A549 (cell line): ENCODE results near the gene ZNF438. TPM values are rescaled to one million over a fixed set of nuclear protein-coding genes. Genes with fewer than 3 reads are reported as not detected.

ENCODE experiments used
- ATAC-seq, 2 experiments: fragments of 200-7000 bp in 1 of 2; fragments of >200 bp in 1 of 2; cut with Nextera tagmentation in 1 of 2; cut with Tn5 transposase in 1 of 2; 3 replicates each; pipeline versions ENCODE4 v1.8.0 to v1.9.1; 2018 to 2020; ENCODE audit warnings: mild to moderate bottlenecking in 1 of 2, moderate library complexity in 1 of 2
- CTCF ChIA-PET: fragments of 300-600 bp; sonication (Branson Sonifier 250); formaldehyde crosslinking; extraction: SDS; loops from one replicate; lab custom pipeline; 2021; ENCODE audit warnings: antibody characterized with exemption, inconsistent platforms; lab: Yijun Ruan, JAX
- POLR2A ChIA-PET: fragments of 350-600 bp; formaldehyde crosslinking; extraction: SDS; loops from one replicate; lab custom pipeline; 2021; ENCODE audit warnings: antibody characterized with exemption, inconsistent platforms; lab: Yijun Ruan, JAX
- DNase-seq, 2 experiments: peaks; one replicate each; pipeline versions ENCODE4 v3.0.0 to v3.0.0-alpha.2; 2011 to 2016; ENCODE audit warnings: low read depth in 1 of 2, low spot score in 1 of 2
- FAIRE-seq: peaks from 2 replicates; lab custom pipeline; 2011; peaks lifted over from hg19 to GRCh38; lab: Jason Lieb, UNC
- H3K27ac ChIP-seq, 2 experiments: fragments of >200 bp; sonication (Bioruptor Twin); formaldehyde crosslinking; 3 replicates each; pipeline ENCODE4 v1.5.1; 2016 to 2017
- H3K4me1 ChIP-seq: fragments of >200 bp; sonication (Bioruptor Twin); formaldehyde crosslinking; 3 replicates; pipeline ENCODE4 v1.6.1; 2016
- H3K4me2 ChIP-seq: fragments of >200 bp; sonication (Bioruptor Twin); formaldehyde crosslinking; 3 replicates; pipeline ENCODE4 v1.6.1; 2016
- H3K4me3 ChIP-seq: fragments of >200 bp; sonication (Bioruptor Twin); formaldehyde crosslinking; 3 replicates; pipeline ENCODE4 v1.5.1; 2016
- H3K9me3 ChIP-seq: fragments of >200 bp; sonication (Bioruptor Twin); formaldehyde crosslinking; 3 replicates; pipeline ENCODE4 v1.6.1; 2016
- BHLHE40 ChIP-seq: IDR thresholded peaks from 2 replicates; pipeline ENCODE4 v1.6.1; 2012; ENCODE audit warnings: low read depth, low read length, inconsistent platforms
- CBX2 ChIP-seq: fragments of 200-600 bp; sonication (generic); IDR thresholded peaks from 2 replicates; pipeline ENCODE4 v1.6.1; 2016; ENCODE audit warnings: low read depth, mild to moderate bottlenecking, borderline replicate concordance
- CBX8 ChIP-seq: fragments of 200-600 bp; sonication (generic); IDR thresholded peaks from 2 replicates; pipeline ENCODE4 v1.6.1; 2016
- CEBPB ChIP-seq, 2 experiments: fragments of >200 bp in 1 of 2; sonication (Bioruptor Twin) in 1 of 2; formaldehyde crosslinking in 1 of 2; IDR thresholded peaks; 2 replicates each; pipeline ENCODE4 v1.6.1; 2012 to 2016
- CHD4 ChIP-seq: fragments of 200-600 bp; sonication (generic); IDR thresholded peaks from 2 replicates; pipeline ENCODE4 v1.6.1; 2016; ENCODE audit warnings: antibody characterized with exemption, mild to moderate bottlenecking, borderline replicate concordance
- ESRRA ChIP-seq: fragments of 150-350 bp; IDR thresholded peaks from 2 replicates; pipeline ENCODE4 v1.6.1; 2014; ENCODE audit warnings: mild to moderate bottlenecking, low read length, borderline replicate concordance
- FOSB ChIP-seq: fragments of 250-450 bp; sonication (Bioruptor Pico); IDR thresholded peaks from 2 replicates; pipeline ENCODE4 v1.5.0; 2020; ENCODE audit warnings: mild to moderate bottlenecking, moderate library complexity
- FOSL2 ChIP-seq, 2 experiments: fragments of 450-650 bp in 1 of 2; fragments of >200 bp in 1 of 2; sonication (Bioruptor Twin) in 1 of 2; formaldehyde crosslinking; IDR thresholded peaks; 2 replicates each; pipeline versions ENCODE4 v1.5.0 to v1.6.1; 2016 to 2020; ENCODE audit warnings: mild to moderate bottlenecking in 1 of 2, moderate library complexity in 1 of 2
- FOXS1 ChIP-seq: fragments of 250-450 bp; sonication (Bioruptor Pico); IDR thresholded peaks from 2 replicates; pipeline ENCODE4 v1.5.0; 2020; ENCODE audit warnings: mild to moderate bottlenecking, moderate library complexity
- GATA3 ChIP-seq: IDR thresholded peaks from 2 replicates; pipeline ENCODE4 v1.6.1; 2012; ENCODE audit warnings: borderline replicate concordance
- HEYL ChIP-seq: fragments of 250-450 bp; sonication (Bioruptor Pico); IDR thresholded peaks from 2 replicates; pipeline ENCODE4 v1.8.0; 2021; ENCODE audit warnings: mild to moderate bottlenecking, moderate library complexity
- HOXA7 ChIP-seq: fragments of 250-450 bp; sonication (Bioruptor Pico); IDR thresholded peaks from 2 replicates; pipeline ENCODE4 v1.5.0; 2020; ENCODE audit warnings: mild to moderate bottlenecking, moderate library complexity
- HOXB5 ChIP-seq: fragments of 250-450 bp; sonication (Bioruptor Pico); IDR thresholded peaks from 2 replicates; pipeline ENCODE4 v1.5.0; 2020; ENCODE audit warnings: mild to moderate bottlenecking, moderate library complexity
- JUN ChIP-seq, 2 experiments: fragments of >200 bp; sonication (Bioruptor Twin); formaldehyde crosslinking; IDR thresholded peaks; 2 replicates in 1 of 2; 3 replicates in 1 of 2; pipeline ENCODE4 v1.6.1; 2016 to 2017
- JUNB ChIP-seq: fragments of >200 bp; sonication (Bioruptor Twin); formaldehyde crosslinking; IDR thresholded peaks from 2 replicates; pipeline ENCODE4 v1.6.1; 2016
- KDM1A ChIP-seq: fragments of 200-600 bp; sonication (generic); IDR thresholded peaks from 2 replicates; pipeline ENCODE4 v1.6.1; 2016; ENCODE audit warnings: low read depth, mild to moderate bottlenecking
- KDM5A ChIP-seq: fragments of 200-600 bp; sonication (generic); IDR thresholded peaks from 2 replicates; pipeline ENCODE4 v1.6.1; 2016; ENCODE audit warnings: antibody characterized with exemption, mild to moderate bottlenecking
- MAFK ChIP-seq: fragments of 450-650 bp; IDR thresholded peaks from 2 replicates; pipeline ENCODE4 v1.6.1; 2014; ENCODE audit not compliant: partially characterized antibody
- MYC ChIP-seq: IDR thresholded peaks from 2 replicates; pipeline ENCODE4 v1.6.1; 2012; ENCODE audit warnings: mild to moderate bottlenecking, inconsistent platforms, low read length, improper control_type of control experiment, borderline replicate concordance
- NFE2L2 ChIP-seq: fragments of 150-350 bp; conservative IDR thresholded peaks from 2 replicates; pipeline ENCODE4 v1.6.1; 2014; ENCODE audit warnings: low read length
- NPAS2 ChIP-seq: fragments of 250-450 bp; sonication (Bioruptor Pico); IDR thresholded peaks from 2 replicates; pipeline ENCODE4 v1.8.0; 2022; ENCODE audit warnings: mild to moderate bottlenecking, moderate library complexity, borderline replicate concordance
- NR3C1 ChIP-seq: fragments of >200 bp; sonication (Bioruptor Twin); formaldehyde crosslinking; IDR thresholded peaks from 3 replicates; pipeline ENCODE4 v1.6.1; 2017
- PHF8 ChIP-seq: fragments of 200-600 bp; sonication (generic); IDR thresholded peaks from 2 replicates; pipeline ENCODE4 v1.6.1; 2016; ENCODE audit warnings: low read depth, mild to moderate bottlenecking, antibody characterized with exemption, moderate library complexity, borderline replicate concordance
- POLR2A ChIP-seq: IDR thresholded peaks from 2 replicates; pipeline ENCODE4 v1.6.1; 2012; ENCODE audit warnings: mild to moderate bottlenecking, low read length
- POLR2AphosphoS2 ChIP-seq: conservative IDR thresholded peaks from 2 replicates; pipeline ENCODE4 v1.6.1; 2012; ENCODE audit warnings: low read length, improper control_type of control experiment, inconsistent platforms
- RARB ChIP-seq: fragments of 250-450 bp; sonication (Bioruptor Pico); IDR thresholded peaks from 2 replicates; pipeline ENCODE4 v1.8.0; 2021; ENCODE audit warnings: mild to moderate bottlenecking, moderate library complexity
- RFX5 ChIP-seq: fragments of 450-650 bp; IDR thresholded peaks from 2 replicates; pipeline ENCODE4 v1.7.1; 2014; ENCODE audit warnings: antibody characterized with exemption, mild to moderate bottlenecking, moderate library complexity
- SMC3 ChIP-seq: fragments of >200 bp; sonication (Bioruptor Twin); formaldehyde crosslinking; IDR thresholded peaks from 3 replicates; pipeline ENCODE4 v1.6.1; 2018; ENCODE audit warnings: inconsistent platforms
- TP53 ChIP-seq: fragments of 250-450 bp; sonication (Bioruptor Pico); IDR thresholded peaks from 2 replicates; pipeline ENCODE4 v1.5.0; 2021; ENCODE audit warnings: mild to moderate bottlenecking, moderate library complexity
- ZFP36 ChIP-seq: fragments of 450-650 bp; IDR thresholded peaks from 2 replicates; pipeline ENCODE4 v1.6.1; 2014; ENCODE audit warnings: borderline replicate concordance; ENCODE audit not compliant: partially characterized antibody
- ZNF302 ChIP-seq: fragments of 250-450 bp; sonication (Bioruptor Pico); IDR thresholded peaks from 2 replicates; pipeline ENCODE4 v1.9.0; 2021; ENCODE audit warnings: inconsistent platforms, mild to moderate bottlenecking, moderate library complexity
- WGBS: methylation state at CpG from one replicate; pipeline ENCODE4 v1.1.6; 2017; ENCODE audit errors: missing lambda C conversion rate; 5-methylcytosine and 5-hydroxymethylcytosine counted together
- polyA plus RNA-seq, 4 experiments: library from polyadenylated mRNA; depleted of rRNA in 3 of 4; stranded (reverse); fragments of >200 nt; fragmentation: RNase III in 1 of 4; extraction: RNeasy Plus Mini Kit Qiagen cat#74134 plus additional on column Dnase treatment in 1 of 4; gene quantifications; 2 replicates in 3 of 4; 3 replicates in 1 of 4; pipeline ENCODE4 v1.2.3, GENCODE V29; 2011 to 2017
- TF ChIP-seq, protein P1 (sequence below): IDR thresholded peaks from 2 replicates; pipeline ENCODE4 v1.6.1; 2012
- TF ChIP-seq, protein P2 (sequence below): fragments of 250-450 bp; sonication (Bioruptor Pico); IDR thresholded peaks from 2 replicates; pipeline ENCODE4 v1.5.0; 2020; ENCODE audit warnings: low read depth, mild to moderate bottlenecking, moderate library complexity
- TF ChIP-seq, protein P3 (sequence below): fragments of 450-650 bp; IDR thresholded peaks from 2 replicates; pipeline ENCODE4 v1.6.1; 2014; ENCODE audit warnings: antibody characterized with exemption

The ZNF438 gene
- polyA plus RNA-seq, 2 of the 4 experiments (the other 2 are of a cell fraction), result 2.2 to 4.5 TPM

DNA sequence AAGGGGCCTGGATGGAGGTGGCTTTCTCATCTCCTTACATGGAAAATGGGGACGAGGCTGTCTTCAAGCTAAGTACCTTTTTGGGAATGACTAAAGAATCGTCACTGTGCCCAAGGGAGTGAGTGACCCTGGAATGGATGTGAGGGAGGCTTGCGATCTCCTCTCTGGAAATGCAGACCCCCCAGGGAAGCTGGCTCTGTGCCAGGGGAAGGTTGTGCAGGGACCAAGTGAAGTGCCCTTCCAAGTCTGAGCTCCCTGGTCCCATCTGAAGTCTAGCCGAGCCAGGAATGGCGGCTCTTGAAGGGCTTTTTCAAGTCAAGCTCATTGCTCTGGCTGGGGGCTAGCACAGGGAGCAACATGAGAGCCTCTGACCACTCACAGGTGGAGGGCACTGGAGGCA lies 221.2 kb downstream of the ZNF438 start:
- POLR2A ChIA-PET, result no interaction called here
- ATAC-seq (no peak), DNase-seq (no peak), FAIRE-seq (no peak)
- 55% methylated on average over 5 of the region's 5 CpGs for WGBS
- H3K4me3 ChIP-seq, result no peak overlapping the region
- H3K4me1 ChIP-seq, result no peaks in the 10 kb centered on the region
- no peak overlapping the region for H3K4me2 ChIP-seq
- no peak overlapping the region for H3K27ac ChIP-seq
- no peak for TF ChIP-seq PHF8
- no peak for TF ChIP-seq KDM1A
- no peak for TF ChIP-seq NR3C1
- no peak for TF ChIP-seq HOXA7
- TF ChIP-seq CBX8, result no peak
- TF ChIP-seq FOSL2 (IDR thresholded peaks at IDR 0.05), result no peak
- TF ChIP-seq FOSL2 (CRISPR knock-in tag; IDR thresholded peaks at IDR 0.05), result no peak
- no peak for TF ChIP-seq ESRRA
- TF ChIP-seq CBX2, result no peak
- TF ChIP-seq HEYL (CRISPR knock-in tag), result no peak
- TF ChIP-seq JUN (IDR thresholded peaks at IDR 0.05), result no peak
- TF ChIP-seq RFX5, result no peak
- TF ChIP-seq JUNB, result no peak
- no peak for TF ChIP-seq HOXB5
- no peak for TF ChIP-seq KDM5A
- no peak for TF ChIP-seq MAFK
- TF ChIP-seq SMC3, result no peak
- no peaks in the 10 kb centered on the region for H3K9me3 ChIP-seq
- CTCF ChIA-PET, result no interaction called here

DNA sequence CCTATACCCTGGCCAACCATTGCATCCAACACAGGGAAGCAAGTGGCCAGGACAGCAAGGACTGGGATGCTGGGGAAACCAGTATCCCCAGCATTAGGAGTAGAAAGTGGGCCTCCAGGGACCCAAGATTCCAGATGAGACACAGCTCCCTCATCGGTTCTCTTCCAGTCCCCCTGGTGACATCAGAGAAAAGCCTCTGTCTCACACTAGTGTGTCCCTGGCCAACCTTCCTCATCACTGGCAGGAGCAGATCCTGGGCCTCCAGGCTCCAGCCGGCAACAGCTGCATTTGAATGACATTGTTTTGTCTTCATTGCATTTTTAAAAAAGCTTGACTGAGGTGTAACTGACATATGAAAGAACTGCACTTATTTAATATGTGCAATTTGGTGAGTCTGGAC lies 224.8 kb downstream of the ZNF438 start:
- no peak for DNase-seq
- 74% methylated on average over 2 of the region's 2 CpGs for WGBS
- no peak overlapping the region for H3K4me3 ChIP-seq
- ChIA-PET POLR2A (no interaction called here), CTCF (interaction anchor here (1.4 kb wide), 1 partner anchor 55 kb away, joined by 3 read pairs; no protein-coding TSS in a partner anchor)
- H3K27ac ChIP-seq, result no peak overlapping the region
- ATAC-seq, result no peak
- H3K4me1 ChIP-seq, result no peaks in the 10 kb centered on the region
- TF ChIP-seq CHD4, result no peak
- TF ChIP-seq JUN (IDR thresholded peaks at IDR 0.05), result no peak
- no peak for TF ChIP-seq BHLHE40
- TF ChIP-seq, protein P1, sequence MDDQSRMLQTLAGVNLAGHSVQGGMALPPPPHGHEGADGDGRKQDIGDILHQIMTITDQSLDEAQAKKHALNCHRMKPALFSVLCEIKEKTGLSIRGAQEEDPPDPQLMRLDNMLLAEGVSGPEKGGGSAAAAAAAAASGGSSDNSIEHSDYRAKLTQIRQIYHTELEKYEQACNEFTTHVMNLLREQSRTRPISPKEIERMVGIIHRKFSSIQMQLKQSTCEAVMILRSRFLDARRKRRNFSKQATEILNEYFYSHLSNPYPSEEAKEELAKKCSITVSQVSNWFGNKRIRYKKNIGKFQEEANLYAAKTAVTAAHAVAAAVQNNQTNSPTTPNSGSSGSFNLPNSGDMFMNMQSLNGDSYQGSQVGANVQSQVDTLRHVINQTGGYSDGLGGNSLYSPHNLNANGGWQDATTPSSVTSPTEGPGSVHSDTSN, result no peak
- no peak for TF ChIP-seq FOSB (CRISPR knock-in tag)
- no peak for TF ChIP-seq POLR2AphosphoS2
- TF ChIP-seq NPAS2, result no peak
- TF ChIP-seq NR3C1, result no peak
- TF ChIP-seq, protein P2, sequence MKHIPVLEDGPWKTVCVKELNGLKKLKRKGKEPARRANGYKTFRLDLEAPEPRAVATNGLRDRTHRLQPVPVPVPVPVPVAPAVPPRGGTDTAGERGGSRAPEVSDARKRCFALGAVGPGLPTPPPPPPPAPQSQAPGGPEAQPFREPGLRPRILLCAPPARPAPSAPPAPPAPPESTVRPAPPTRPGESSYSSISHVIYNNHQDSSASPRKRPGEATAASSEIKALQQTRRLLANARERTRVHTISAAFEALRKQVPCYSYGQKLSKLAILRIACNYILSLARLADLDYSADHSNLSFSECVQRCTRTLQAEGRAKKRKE, result no peak
- no peak for TF ChIP-seq FOXS1 (CRISPR knock-in tag)
- no peak for TF ChIP-seq NFE2L2
- no peak for TF ChIP-seq CEBPB (IDR thresholded peaks at IDR 0.05)
- TF ChIP-seq ZNF302, result no peak
- TF ChIP-seq GATA3, result no peak
- FAIRE-seq, result no peak
- H3K4me2 ChIP-seq, result no peak overlapping the region
- H3K9me3 ChIP-seq, result no peaks in the 10 kb centered on the region

DNA sequence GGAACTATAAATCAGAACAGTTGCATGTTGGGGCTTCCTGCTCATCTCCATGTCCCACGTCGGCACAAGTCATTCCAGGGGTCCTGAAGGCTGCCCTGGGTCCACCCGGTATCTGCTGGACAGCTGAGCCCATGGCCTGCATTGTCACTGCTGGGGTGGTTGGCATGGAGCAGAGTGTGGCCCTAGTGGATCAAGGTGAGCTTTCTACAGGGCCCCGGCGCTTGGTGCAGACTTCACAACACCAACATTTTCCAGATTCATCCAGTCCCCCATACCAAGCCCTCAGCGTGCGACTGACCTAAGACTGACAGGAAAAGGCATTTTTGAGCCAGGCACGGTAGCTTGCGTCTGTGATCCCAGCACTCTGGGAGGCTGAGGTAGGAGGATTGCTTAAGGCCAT lies 226.6 kb downstream of the ZNF438 start:
- WGBS, result 82% methylated on average over 9 of the region's 9 CpGs
- Histone ChIP-seq H3K4me3 (no peak overlapping the region), H3K4me2 (no peak overlapping the region), H3K27ac (no peak overlapping the region), H3K9me3 (no peaks in the 10 kb centered on the region), H3K4me1 (no peaks in the 10 kb centered on the region)
- CTCF ChIA-PET, result interaction anchor here (1.6 to 1.9 kb wide), 2 partner anchors 9 to 22 kb away, joined by 4 to 5 read pairs; no protein-coding TSS in a partner anchor
- no peak for TF ChIP-seq TP53
- TF ChIP-seq, protein P3, sequence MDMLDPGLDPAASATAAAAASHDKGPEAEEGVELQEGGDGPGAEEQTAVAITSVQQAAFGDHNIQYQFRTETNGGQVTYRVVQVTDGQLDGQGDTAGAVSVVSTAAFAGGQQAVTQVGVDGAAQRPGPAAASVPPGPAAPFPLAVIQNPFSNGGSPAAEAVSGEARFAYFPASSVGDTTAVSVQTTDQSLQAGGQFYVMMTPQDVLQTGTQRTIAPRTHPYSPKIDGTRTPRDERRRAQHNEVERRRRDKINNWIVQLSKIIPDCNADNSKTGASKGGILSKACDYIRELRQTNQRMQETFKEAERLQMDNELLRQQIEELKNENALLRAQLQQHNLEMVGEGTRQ, result no peak
- no peak for TF ChIP-seq CBX2
- TF ChIP-seq CHD4, result no peak
- TF ChIP-seq MYC, result no peak
- no peak for TF ChIP-seq KDM1A
- TF ChIP-seq POLR2A, result no peak
- no peak for TF ChIP-seq ZFP36
- no peak for TF ChIP-seq POLR2AphosphoS2
- TF ChIP-seq ESRRA, result no peak
- TF ChIP-seq RARB, result no peak
- no peak for ATAC-seq
- no peak for DNase-seq
- no peak for FAIRE-seq
- POLR2A ChIA-PET, result no interaction called here
